GM19043 (cell line): ENCODE results near the gene IFNGR1.
"Not testable (repeated sequence)": the region's sequence is repeated elsewhere in the genome, so short reads cannot be mapped to it uniquely, and the experiment has no call there.

ENCODE experiments used
- ATAC-seq: cut with Tn5 transposase; IDR thresholded peaks from one replicate; pipeline ENCODE4 v1.9.1; 2021; ENCODE audit warnings: low read depth; ENCODE audit not compliant: unreplicated experiment

Gene IFNGR1

GRCh38 chr6:137236581-137237355, 17.6 kb upstream of the IFNGR1 start:
- no peak for ATAC-seq

GRCh38 chr6:137235686-137236085, 16.5 kb upstream of the IFNGR1 start:
- ATAC-seq: no peak

GRCh38 chr6:137233911-137234863, 15.0 kb upstream of the IFNGR1 start:
- ATAC-seq: peak; percentile 82

GRCh38 chr6:137231895-137232294, 12.7 kb upstream of the IFNGR1 start:
- no peak for ATAC-seq

- ATAC-seq: no peak
Observed at GRCh38 chr6:137230956-137231555, 11.9 kb upstream of the IFNGR1 start.

GRCh38 chr6:137230547-137230946, 11.4 kb upstream of the IFNGR1 start:
- no peak for ATAC-seq

GRCh38 chr6:137229075-137229759, 10.0 kb upstream of the IFNGR1 start:
- ATAC-seq: no peak

GRCh38 chr6:137227871-137228302, 8.7 kb upstream of the IFNGR1 start:
- peak; percentile 48 for ATAC-seq

GRCh38 chr6:137226697-137227096, 7.5 kb upstream of the IFNGR1 start:
- ATAC-seq: no peak

- ATAC-seq: peak; percentile 52
Observed at GRCh38 chr6:137224799-137225198, 5.6 kb upstream of the IFNGR1 start.

- ATAC-seq: no peak
Observed at GRCh38 chr6:137223370-137224131, 4.4 kb upstream of the IFNGR1 start.

GRCh38 chr6:137222381-137222780, 3.2 kb upstream of the IFNGR1 start:
- ATAC-seq: no peak

- ATAC-seq: peak; percentile 4
Observed at GRCh38 chr6:137219664-137220252, 573 bp upstream of the IFNGR1 start.

- peak; percentile 25 for ATAC-seq
Observed at GRCh38 chr6:137218473-137218916, 690 bp downstream of the IFNGR1 start.

GRCh38 chr6:137217801-137218472, 1.2 kb downstream of the IFNGR1 start:
- no peak for ATAC-seq

- ATAC-seq: no peak
Observed at GRCh38 chr6:137216875-137217553, 2.2 kb downstream of the IFNGR1 start.

- no peak for ATAC-seq
Observed at GRCh38 chr6:137216106-137216505, 3.1 kb downstream of the IFNGR1 start.

- ATAC-seq: not testable (repeated sequence)
Observed at GRCh38 chr6:137215630-137216029, 3.6 kb downstream of the IFNGR1 start.
